Measurements from ENCODE around the gene CLPSL2.
A peak's percentile ranks its signal among the peaks of the same experiment; 100 is the strongest.
"Not testable (repeated sequence)": the region's sequence is repeated elsewhere in the genome, so short reads cannot be mapped to it uniquely, and the experiment has no call there.

The CLPSL2 gene, protein sequence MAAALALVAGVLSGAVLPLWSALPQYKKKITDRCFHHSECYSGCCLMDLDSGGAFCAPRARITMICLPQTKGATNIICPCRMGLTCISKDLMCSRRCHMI

DNA sequence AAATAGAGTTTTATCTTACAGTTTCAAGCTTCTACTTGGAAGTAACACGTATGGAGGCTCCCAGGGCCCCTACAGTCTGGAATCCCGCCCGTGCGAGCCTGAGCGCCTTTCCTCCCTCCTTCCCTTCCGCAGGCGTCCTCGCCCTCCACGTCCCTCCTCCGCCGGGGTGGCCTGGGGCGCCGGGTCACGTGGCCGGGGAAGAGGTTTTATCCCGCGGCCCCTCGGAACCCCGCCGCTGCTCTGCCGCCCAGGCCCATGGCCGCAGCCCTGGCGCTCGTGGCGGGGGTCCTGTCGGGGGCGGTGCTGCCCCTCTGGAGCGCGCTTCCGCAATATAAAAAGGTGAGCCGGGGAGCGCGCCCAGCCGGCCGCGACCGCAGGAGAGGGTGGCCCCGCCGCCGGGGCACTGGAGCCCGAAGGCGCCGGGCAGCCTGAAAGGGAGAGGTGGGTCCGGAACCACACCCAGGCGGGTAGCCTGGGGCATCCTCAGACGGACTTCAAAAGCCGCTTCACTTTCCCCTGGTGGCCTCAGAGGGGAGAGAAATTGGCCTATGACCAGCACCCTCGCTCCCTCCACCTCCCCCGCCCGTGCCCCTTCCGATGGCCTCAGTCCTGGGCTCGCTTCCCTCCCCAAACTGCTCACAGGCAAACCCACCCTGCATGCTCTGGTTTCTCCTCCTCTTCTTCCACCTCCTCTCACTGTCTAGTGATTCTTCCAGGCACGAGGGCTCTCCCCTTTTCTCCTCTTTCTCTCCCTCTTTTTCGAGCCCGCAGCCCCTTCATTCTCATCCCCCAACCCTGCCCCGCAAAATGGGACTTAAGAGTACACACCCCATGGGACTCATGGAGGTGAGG is at the start of gene CLPSL2:
TSS of gene CLPSL2 (plus strand) at position 235 of the 852 bp plus-strand sequence. CDS start at position 256, 21 bp downstream.
- no peak for DNase-seq (ENCODE audit: low read depth)

DNA sequence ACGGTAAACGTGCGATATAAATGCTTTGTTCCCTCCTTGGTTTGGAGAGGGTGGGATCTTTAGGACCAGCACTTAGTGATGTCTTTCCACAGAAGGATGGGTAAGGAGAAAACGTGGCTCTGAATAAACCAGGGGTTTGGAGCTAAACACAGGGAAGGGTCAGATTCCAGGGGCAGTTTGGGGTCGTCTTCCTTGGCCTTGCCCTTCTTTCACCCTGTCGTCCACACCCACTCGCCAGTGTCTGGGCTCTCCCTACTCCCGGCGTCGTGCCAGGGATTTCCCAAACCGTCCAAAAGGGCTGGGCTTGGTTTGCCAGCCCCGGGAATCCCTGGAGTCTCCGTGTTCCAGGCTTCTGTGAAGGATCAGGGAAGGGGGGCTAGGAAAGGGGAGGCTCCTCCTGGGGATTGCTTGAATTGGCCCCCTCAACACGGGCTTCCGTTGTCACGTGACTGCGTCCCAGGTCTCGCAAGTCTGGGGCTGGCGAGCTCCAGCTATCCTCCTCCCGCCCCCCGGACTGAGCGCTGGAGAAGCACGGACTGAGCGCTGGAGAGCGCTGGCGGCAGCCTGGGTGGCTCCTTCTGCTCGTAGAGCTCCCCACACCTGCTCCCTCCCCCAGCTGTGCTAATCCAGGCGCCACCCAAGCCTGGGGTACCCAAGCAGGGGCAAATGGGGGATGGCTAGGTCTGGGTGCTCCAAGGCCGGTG is 49.0 kb upstream of the CLPSL2 start:
- DNase-seq (ENCODE audit: low read depth): peak; percentile 57

GRCh38 chr6:35727935-35728682 is 48.3 kb upstream of the CLPSL2 start:
- peak; percentile 92 for DNase-seq (ENCODE audit: low read depth)

DNA sequence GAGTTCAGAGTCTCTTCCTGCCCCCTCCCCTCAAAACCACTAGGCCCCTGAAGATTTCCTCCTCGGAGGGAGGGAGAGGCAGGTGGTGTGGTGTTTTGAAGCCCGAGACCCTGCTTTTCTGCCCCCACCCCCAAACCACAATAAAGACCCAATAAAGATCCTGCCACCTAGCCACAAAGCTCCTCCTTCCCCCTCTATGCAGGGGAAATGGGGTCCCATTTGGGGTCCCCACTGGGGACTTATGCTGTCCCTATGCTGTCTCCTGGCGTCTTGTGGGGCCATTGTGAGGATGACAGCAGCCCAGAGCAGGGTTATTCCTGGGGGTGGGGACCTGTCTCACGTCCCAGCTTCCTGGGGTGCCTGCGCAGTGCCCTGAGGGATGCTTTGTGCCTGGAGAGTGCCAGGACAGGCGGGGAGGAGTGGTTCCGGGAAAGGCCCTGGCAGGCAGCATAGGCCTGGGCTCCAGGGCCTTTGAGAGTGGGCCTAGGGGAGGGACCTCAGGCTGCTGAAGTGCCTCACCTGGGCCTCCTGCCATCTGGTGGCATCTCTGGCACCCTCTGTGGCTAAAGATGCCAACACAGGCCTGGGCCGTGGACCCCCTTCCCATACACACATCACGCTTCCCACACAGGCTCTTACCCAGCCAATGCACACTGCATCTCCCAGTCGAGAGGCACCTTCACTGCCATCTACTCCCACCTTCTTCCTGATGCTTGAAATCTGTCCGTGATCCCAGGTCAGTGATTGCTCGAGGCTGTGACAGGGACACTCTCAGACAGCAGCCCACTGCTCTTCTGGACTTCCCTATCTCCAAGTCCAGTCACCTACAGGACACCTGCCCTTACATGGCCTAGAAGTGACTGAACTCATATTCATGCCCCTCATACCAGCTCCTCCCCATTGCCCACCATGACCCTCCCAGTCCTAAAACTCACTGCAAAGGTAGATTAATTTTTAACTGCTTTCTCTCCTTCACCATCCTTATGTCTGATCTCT is 47.4 kb upstream of the CLPSL2 start:
- DNase-seq (ENCODE audit: low read depth): no peak

DNA sequence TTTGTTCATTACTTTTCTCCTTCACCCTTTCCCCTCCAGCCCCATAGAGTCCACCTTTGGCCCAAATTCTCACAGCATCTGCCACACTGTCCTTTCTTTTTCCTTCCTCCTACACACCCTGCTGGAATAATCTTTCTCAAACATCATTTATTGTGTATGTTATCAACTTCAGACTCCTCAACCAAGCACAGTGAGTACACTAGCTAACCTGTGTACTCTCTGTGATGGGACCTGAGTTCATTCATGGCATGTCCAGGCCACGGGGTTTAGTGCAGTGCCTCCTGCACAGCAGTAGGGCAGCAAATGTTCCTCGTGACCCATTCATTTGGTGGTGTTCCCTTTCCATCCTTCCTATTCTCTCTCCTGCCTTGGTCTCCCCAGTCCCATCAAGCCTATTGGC is 46.7 kb upstream of the CLPSL2 start:
- no peak for DNase-seq (ENCODE audit: low read depth)

GRCh38 chr6:35730745-35731413 is 45.5 kb upstream of the CLPSL2 start:
- no peak for DNase-seq (ENCODE audit: low read depth)

- DNase-seq (ENCODE audit: low read depth): peak; percentile 77
These were observed 45.0 kb upstream of the CLPSL2 start for GRCh38 chr6:35731414-35731735.

DNA sequence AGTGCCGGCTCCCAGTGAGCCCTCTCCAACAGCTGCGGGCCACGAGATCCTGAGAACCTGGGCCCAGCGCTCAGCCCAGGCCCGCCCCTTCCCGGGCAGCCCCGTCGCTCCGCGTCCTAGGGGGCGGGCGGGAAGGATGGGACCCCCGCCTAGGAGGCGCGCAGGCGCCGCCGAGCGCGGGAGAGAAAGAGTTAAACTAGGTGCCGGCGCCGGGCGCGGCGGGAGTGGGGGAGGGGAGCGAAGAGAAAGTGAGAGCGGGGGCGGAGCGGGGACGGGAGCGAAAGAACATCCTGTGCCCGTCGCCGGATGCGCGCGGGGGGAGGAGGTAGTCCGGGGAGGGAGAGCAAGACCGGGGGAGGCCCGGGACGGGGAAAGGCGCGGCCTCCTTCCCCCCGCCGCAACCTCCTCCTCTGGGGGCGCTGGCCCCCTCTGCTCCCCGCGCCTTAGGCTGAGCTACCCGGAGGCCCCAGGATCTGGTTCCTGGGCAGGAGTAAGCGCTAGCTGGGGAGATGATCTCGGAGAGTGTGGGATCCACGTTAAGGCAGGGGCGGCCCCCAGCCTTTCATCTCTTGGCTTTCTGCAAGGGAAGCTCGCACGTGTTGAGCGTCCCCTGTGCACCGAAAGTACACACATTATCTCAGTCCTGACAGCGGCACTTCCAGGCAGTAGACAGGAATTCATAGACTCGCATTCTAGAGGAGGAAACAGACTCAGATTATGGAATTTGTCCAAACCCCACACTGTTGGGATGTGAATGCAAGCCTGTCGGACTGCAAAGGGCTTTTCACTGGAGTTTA is 44.5 kb upstream of the CLPSL2 start:
- peak; percentile 89 for DNase-seq (ENCODE audit: low read depth)

DNA sequence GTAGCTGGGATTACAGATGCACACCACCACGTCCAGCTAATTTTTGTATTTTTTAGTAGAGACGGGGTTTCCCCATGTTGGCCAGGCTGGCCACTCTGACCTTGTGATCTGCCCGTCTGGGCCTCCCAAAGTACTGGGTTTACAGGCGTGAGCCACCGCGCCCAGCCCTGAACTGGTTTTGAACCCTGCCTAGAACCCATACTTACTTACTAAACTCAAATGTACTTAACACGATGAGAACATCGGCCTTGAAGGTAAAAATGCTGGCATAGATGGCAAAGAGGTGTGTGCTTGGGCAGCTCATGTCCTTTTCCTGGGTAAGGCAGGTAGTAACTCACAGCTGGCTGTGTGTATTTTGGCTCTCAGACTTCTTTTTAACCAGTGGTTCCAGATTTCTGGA is 42.8 kb upstream of the CLPSL2 start:
- no peak for DNase-seq (ENCODE audit: low read depth)

GRCh38 chr6:35734319-35734718 is 42.1 kb upstream of the CLPSL2 start:
- DNase-seq (ENCODE audit: low read depth): not testable (repeated sequence)

- no peak for DNase-seq (ENCODE audit: low read depth)
These were observed 40.9 kb upstream of the CLPSL2 start for GRCh38 chr6:35735452-35735851.

- peak; percentile 62 for DNase-seq (ENCODE audit: low read depth)
These were observed 40.0 kb upstream of the CLPSL2 start for GRCh38 chr6:35736253-35736894.

- no peak for DNase-seq (ENCODE audit: low read depth)
These were observed 39.4 kb upstream of the CLPSL2 start, which contains the start of gene ARMC12 for GRCh38 chr6:35736982-35737412. Gene ARMC12, plus strand, starts transcription at chr6:35737032. Its CDS starts 77 bp downstream, at chr6:35737109.

DNA sequence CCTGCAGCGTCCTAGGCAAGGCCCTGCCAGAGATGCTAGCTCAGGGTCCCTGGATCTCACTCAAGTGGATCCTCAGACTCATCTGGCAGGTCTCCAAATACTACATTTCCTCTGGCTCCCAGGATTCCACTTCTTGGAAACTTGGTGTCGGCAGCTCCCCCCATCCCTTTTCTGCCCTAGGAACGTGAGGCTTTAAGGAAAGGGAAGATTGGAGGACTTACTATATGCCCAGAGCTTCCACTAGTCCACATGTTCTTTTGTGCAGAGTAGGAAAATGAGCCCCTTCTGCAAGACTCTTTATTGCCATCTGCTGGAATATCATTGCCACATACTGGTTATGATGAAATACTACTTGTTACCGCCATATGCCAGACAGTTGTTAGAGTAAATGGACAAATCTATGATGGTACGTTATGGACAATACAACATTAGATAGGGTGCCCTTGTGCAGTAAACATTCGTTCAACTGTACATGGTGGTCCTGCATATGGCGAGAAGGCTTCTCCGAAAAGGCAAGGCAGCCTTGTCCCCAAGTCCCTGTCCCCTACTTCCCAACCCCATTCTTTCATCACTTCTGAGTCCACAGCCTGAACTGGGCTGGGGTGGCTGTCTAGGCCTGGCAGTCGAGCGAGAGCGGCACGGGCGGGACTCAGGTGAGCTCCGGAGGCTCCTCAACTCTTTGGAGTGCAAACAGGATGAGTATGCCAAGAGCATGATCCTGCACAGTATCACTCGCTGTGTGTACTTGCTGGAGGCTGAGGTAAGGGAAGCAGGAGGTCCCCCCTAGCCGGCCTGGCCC is 38.8 kb upstream of the CLPSL2 start:
- peak; percentile 80 for DNase-seq (ENCODE audit: low read depth)

DNA sequence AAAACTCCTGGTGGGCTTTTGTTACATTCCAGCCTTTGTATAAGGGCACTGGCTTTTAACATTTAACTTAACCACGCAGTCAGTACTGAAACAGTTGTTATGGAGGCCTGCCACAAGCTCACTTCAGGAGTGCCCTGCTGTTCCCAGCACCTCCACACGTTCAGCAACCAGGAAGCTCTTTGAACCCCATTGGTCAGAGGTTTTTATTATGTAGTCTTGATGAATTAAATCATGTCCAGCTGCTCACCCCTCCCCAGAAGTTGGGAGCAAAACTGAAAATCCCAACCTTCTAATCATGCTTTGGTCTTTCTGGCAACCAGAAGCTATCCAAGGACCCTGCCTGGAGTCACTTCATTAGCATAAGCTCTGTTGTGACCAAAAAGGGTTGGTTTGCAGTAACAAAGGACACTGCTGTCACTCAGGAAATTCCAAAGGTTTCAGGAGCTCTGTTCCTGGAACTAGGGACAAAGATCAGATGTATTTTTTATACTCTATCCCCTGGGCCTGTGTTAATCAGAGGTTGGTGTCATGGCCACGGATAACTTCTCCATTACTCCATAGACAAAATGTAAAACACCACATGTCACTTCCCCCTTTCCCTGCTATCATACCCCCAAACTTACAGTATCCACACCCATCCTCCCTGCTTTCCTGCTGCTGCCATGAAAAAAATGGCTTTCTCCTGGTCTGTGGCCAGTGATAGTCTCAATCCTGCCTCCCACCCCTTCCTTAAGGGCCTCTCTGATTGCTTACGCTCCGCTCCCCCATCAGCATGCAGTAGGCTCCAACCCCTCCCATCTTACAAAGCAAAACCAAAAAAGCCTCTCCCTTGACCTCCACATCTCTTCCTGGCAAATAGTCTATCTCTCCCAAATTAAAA is 36.5 kb upstream of the CLPSL2 start:
- no peak for DNase-seq (ENCODE audit: low read depth)

GRCh38 chr6:35742842-35743241 is 33.6 kb upstream of the CLPSL2 start:
- DNase-seq (ENCODE audit: low read depth): no peak

GRCh38 chr6:35745509-35745908 is 30.9 kb upstream of the CLPSL2 start:
- DNase-seq (ENCODE audit: low read depth): no peak

All from EH (cell line).